NCI-H1105 treated with DMSO at 0.1 percent for 48 hours (cell line): ENCODE results near the gene PGC.
"Not testable (repeated sequence)": the region's sequence is repeated elsewhere in the genome, so short reads cannot be mapped to it uniquely, and the experiment has no call there.

Experiments used
- DNase-seq: peaks from one replicate; lab custom pipeline; 2025; lab: John Stamatoyannopoulos, UW

Gene PGC

GRCh38 chr6:41775293-41775882 is 28.2 kb upstream of the PGC start:
- DNase-seq, result no peak

GRCh38 chr6:41774841-41775240 is 27.6 kb upstream of the PGC start:
- DNase-seq, result no peak

- no peak for DNase-seq
Measured at GRCh38 chr6:41771058-41771983, 24.1 kb upstream of the PGC start.

- no peak for DNase-seq
Measured at GRCh38 chr6:41770381-41771057, 23.3 kb upstream of the PGC start.

GRCh38 chr6:41769376-41769775 is 22.2 kb upstream of the PGC start:
- no peak for DNase-seq

- DNase-seq, result no peak
Measured at GRCh38 chr6:41768545-41769308, 21.5 kb upstream of the PGC start.

- DNase-seq, result no peak
Measured at GRCh38 chr6:41767112-41767833, 20.1 kb upstream of the PGC start.

- not testable (repeated sequence) for DNase-seq
Measured at GRCh38 chr6:41766043-41766664, 19.0 kb upstream of the PGC start.

- DNase-seq, result no peak
Measured at GRCh38 chr6:41763470-41763869, 16.3 kb upstream of the PGC start.

GRCh38 chr6:41759905-41760579 is 12.8 kb upstream of the PGC start:
- DNase-seq, result no peak

GRCh38 chr6:41759106-41759904 is 12.1 kb upstream of the PGC start:
- no peak for DNase-seq

GRCh38 chr6:41758641-41759035 is 11.4 kb upstream of the PGC start:
- DNase-seq, result no peak

- DNase-seq, result no peak
Measured at GRCh38 chr6:41757931-41758640, 10.9 kb upstream of the PGC start.

GRCh38 chr6:41757271-41757670 is 10.1 kb upstream of the PGC start:
- DNase-seq, result no peak

- no peak for DNase-seq
Measured at GRCh38 chr6:41756354-41756753, 9.2 kb upstream of the PGC start.

GRCh38 chr6:41755895-41756294 is 8.7 kb upstream of the PGC start:
- DNase-seq, result no peak

GRCh38 chr6:41750374-41750773 is 3.2 kb upstream of the PGC start:
- no peak for DNase-seq

- no peak for DNase-seq
Measured at GRCh38 chr6:41748542-41748941, 1.3 kb upstream of the PGC start.

GRCh38 chr6:41748102-41748477 is 893 bp upstream of the PGC start:
- DNase-seq, result no peak
